SIG-M5 treated with dmso at 0.1 percent for 504 hours (cell line): ENCODE data around the gene PLA2G3.
A peak's percentile ranks its signal among the peaks of the same experiment; 100 is the strongest.
"Not testable (repeated sequence)": the region's sequence is repeated elsewhere in the genome, so short reads cannot be mapped to it uniquely, and the experiment has no call there.

Experiments
- DNase-seq: peaks from one replicate; lab custom pipeline; 2025; ENCODE audit not compliant: unreplicated experiment; lab: John Stamatoyannopoulos, UW

The PLA2G3 gene

GRCh38 chr22:31124290-31124689 is 16.0 kb downstream of the PLA2G3 start:
- DNase-seq: no peak

GRCh38 chr22:31123292-31123602 is 17.1 kb downstream of the PLA2G3 start:
- DNase-seq: no peak

DNA sequence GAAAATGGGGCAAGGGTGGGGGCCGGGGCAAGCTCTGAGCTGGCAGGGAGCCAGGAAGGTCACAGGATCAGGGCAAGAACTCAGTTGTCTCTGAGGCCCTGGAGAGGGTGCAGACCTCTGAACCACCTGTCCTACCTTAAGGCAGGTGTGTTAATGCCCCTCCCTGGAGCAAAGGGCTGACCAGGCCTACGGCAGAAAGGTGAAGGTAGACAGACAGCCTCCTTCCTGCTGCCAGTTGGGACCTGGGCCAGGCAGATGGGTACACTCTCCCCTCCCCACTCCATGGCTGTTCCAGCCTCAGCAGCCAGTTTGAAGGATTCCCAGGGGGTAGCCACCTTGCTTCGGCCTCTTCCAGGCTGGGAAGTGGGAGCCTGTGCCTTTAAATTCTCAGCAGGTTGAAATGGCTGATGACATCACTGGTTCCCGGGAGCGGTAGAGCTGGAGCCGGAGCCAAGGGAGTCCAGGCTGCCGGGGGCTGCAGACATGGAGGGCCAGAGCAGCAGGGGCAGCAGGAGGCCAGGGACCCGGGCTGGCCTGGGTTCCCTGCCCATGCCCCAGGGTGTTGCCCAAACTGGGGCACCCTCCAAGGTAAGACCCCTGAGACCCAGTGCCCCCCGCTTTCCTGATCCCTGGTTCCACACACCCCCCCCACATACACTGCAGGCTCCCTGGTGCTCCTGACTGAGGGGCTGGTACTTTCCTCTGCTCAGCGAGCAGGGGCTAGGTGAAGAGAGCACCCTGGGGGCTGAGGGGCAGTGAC is 17.6 kb downstream of the PLA2G3 start, which contains the start of gene INPP5J:
Gene INPP5J (plus strand): TSS at position 435 of the 760 bp plus-strand sequence. CDS start 49 bp downstream, at position 484.
- DNase-seq: no peak

- DNase-seq: no peak
Measured at GRCh38 chr22:31122196-31122531, 18.1 kb downstream of the PLA2G3 start.

DNA sequence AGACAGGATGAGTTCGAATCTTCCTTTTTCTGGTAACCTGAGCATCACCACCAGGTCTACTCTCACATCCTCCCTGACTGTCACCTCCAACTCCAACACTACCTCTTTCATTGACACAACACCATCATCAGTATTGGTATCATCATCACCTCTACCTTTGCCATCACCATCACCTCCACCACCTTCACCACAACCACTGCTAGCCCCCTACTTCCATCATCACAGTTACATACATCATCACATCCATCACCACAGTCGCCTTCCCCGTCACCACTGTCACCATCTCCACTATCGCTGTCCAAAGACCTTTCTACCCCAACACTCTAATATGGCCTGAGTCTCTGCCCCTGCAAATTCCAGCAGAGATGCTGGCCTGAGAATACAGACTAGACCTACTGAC is 18.9 kb downstream of the PLA2G3 start:
- DNase-seq: no peak

- no peak for DNase-seq
Measured at GRCh38 chr22:31120642-31121041, 19.7 kb downstream of the PLA2G3 start.

DNA sequence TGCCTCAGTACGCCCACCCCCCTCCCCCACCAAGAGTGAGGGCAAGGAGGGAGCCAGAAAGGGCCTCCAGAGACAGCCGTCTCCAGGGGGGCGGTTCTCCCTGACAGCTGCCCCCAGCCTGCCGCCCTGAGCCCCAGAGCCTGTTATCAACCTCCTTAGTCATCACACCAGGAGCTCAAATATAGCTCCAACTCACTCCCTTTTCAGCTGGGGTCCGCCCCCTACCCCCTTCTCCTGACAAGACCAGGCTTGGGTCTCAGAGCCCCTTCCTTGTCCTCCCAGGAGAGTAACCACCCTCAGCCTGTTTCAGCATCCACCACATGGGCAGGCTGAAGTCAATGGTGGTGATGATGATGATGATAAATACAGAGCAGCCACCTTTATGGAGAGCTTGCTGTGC is 20.1 kb downstream of the PLA2G3 start:
- no peak for DNase-seq

DNA sequence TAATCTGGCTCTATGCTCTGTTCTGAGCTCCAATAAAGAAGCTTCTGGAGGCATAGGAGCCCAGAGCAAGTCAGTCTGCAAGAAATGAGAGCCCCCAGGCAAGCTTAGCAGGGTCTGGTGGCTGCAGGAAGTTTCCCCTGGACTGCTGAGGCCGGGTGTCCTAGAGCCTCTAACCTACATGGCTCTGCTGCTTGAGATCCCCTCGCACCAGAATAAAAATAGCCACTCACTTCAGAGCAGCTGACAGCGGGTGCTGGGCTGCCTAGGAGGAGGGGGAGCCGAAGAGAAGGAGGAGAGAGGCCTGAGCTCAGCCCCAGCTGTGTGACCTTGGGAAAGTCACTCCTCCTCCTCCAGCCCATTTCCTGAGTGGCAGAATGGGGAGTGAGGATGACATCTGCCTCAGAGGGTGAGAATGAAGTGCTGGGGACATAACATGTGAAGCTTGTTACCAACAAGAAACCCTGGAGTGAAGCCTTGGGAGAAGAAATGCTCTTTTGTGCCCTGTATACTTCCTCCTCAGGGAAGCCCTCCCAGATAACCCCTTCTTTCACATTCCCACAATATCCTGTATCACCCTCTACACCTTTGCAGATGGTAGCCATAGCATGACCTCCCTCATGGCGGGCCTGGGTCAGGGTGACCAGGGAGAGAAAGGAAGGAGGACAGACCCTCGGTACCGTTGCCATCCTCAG is 21.1 kb downstream of the PLA2G3 start:
- DNase-seq: no peak

GRCh38 chr22:31118046-31118820 is 22.1 kb downstream of the PLA2G3 start:
- no peak for DNase-seq

- DNase-seq: not testable (repeated sequence)
Measured at GRCh38 chr22:31112547-31113091, 27.7 kb downstream of the PLA2G3 start.

DNA sequence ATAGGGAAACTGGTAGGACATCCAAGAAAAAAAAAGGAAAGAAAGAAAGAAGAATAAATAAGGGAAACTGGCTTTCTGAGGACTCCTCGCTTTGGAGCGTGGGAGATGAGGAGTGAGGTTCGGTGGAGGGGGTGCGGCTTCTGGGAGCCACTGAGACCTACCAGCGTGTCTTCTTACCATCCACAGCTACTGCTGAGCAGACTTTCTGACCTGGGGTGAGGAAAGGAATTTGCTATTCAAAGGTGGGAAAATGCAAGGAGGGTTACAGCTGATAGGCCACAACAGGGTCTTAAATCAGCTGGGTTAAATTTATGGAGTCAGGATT is 32.5 kb downstream of the PLA2G3 start:
- DNase-seq: no peak

DNA sequence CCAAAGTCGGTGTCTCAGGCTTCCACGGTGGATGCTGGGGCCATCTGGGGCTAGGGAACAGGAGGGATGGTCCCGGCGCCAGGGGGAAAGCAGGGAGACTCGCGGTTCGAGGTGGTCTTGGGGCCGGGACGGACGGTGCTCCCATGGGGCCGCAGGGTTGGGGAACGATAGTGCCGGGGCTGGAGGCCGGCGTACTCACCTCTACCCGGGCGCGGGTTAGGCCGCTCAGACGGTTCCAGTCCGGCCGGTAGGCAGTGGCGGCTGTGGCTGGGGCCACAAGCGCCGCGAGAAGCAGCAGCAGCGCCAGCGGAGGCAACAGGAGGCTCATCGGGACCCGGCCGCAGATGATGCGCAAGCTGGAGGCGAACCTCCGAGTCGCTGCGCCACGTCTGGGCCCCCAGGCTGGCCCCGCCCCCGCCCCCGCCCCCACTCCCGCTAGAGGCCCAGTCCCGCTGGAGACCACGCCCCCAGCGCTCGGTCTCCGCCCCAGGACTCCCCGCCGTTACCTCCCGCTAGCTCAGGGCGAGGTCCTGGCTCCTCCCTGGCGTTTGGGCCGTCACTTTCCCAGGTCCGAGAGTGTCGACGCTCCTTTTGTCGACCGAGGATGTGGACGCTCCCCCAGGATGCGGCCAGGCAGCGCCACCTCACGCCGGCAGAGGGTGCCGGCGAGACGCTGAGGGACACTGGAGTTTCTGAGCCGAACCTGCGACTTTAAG is 33.0 kb downstream of the PLA2G3 start, which contains the start of gene SELENOM:
Gene SELENOM (minus strand): TSS at position 391 of the 716 bp plus-strand sequence. CDS start 63 bp downstream, at position 328.
- peak; percentile 90 for DNase-seq

GRCh38 chr22:31106731-31107177 is 33.6 kb downstream of the PLA2G3 start:
- no peak for DNase-seq

DNA sequence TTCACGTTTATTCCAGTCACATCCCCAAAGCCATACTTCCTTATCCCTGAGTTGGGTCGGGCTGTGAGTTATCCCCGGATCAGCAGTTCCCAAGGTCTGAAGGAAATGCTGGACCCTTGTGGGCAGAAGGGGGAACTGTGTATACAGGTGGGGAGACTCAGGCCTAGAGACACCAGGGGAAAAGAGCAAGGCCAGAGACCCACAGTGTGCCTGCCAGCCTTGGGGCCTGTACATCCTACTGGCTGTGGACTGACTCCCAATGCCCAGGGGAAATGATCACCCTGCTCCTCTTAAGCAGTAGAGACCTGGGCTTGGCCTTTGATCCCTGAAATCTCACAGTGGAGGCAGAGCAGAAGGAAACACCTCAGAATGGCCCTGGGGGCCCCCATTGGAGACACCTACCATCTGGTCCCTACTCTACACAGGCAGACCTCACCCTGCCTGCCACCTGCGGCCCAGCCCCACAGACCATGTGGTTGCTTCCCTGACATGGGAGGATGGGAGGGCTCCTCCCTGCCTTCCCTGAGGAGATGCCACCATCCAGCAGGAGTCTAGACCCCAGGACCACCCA is 34.2 kb downstream of the PLA2G3 start:
- DNase-seq: no peak

GRCh38 chr22:31105282-31105929 is 34.9 kb downstream of the PLA2G3 start:
- no peak for DNase-seq

- DNase-seq: no peak
Measured at GRCh38 chr22:31104869-31105268, 35.4 kb downstream of the PLA2G3 start.

- DNase-seq: no peak
Measured at GRCh38 chr22:31103899-31104694, 36.2 kb downstream of the PLA2G3 start.

GRCh38 chr22:31103111-31103510 is 37.2 kb downstream of the PLA2G3 start:
- no peak for DNase-seq

DNA sequence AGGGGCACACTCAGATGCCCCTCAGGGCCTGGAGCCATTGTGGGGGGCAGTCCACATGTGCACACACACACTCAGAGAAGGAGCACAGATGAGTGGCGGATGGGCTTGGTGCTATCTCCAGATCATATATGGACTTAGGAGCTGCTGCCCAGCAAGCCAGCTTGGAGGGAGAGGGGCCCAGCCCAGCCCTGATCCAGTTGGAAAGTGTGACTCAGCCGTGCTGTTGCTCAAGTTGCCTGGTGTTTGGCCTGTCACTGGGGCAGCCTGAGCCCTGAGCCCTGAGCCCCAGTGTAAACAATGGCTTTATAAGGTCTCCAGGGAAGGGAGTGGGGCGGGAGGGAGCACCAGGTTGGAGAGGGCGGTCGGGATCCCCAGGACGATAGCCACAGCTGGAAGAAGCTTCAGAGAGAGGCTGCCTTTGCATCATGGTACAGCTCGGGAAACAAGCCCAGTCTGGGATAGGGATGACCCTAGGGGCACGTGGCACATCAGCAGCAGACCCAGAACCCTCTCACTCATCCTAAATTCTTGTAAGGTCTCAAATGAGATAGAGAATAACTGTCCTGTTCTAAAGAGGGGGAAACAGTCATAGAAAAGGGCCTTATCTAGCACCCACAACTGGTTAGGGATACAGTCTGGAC is 37.7 kb downstream of the PLA2G3 start:
- DNase-seq: peak; percentile 15
